Measurements from ENCODE around the gene UHRF1. TPM values are rescaled to one million over a fixed set of nuclear protein-coding genes. Genes with fewer than 3 reads are reported as not detected.
A peak's percentile ranks its signal among the peaks of the same experiment; 100 is the strongest.

The UHRF1 gene
- total and polyA plus RNA-seq, 2 of the 13 experiments (the other 11 are each of a cell fraction or from before 2014, with no cell fraction given): 6.8 to 78.4 TPM

DNA sequence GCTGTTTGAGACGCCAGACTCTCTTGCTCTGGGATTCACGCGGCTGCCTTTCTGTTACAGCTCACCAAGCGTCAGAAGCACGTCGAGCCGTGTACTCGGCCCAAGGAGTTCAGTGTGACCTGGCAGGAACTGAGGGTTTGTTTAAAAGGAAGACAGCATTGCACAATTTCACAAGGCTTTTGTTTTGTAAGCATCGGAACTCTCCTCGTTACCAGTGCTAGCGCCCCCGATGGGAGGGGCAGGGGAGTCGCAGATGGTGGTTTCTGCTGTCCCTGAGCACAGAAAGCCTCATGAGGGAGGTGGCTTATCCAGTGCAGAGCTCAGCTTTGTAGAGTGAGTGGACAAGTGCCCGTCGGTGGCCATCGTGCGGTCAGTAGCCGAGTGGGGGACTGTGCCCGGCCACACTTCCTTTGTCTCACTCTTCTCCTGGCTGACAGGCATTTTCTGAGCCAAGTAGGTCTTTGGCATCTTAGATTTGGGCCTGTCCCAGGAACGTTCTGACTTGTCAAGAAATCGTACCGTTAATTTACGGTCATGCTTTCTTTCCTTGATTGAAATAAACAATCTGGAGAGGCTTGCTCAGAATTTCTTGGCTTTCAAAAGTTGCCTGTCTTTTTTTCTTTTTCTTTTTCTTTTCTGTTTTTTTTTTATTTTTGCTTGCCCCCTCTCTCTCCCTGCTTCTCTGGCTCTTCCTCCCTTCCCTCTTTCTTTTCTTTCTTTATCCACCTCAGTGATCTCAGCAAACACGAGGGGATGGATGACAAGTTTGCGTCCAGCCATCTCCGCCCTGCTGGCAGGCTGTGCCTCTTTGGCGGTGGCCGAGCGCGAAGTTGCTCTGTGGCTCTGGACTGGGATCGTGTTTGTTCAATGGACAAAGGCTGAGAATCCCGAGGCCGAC, 67.3 kb downstream of the UHRF1 start (continued):
- TF ChIP-seq, protein P1, sequence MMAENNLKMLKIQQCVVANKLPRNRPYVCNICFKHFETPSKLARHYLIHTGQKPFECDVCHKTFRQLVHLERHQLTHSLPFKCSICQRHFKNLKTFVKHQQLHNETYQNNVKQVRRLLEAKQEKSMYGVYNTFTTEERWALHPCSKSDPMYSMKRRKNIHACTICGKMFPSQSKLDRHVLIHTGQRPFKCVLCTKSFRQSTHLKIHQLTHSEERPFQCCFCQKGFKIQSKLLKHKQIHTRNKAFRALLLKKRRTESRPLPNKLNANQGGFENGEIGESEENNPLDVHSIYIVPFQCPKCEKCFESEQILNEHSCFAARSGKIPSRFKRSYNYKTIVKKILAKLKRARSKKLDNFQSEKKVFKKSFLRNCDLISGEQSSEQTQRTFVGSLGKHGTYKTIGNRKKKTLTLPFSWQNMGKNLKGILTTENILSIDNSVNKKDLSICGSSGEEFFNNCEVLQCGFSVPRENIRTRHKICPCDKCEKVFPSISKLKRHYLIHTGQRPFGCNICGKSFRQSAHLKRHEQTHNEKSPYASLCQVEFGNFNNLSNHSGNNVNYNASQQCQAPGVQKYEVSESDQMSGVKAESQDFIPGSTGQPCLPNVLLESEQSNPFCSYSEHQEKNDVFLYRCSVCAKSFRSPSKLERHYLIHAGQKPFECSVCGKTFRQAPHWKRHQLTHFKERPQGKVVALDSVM (CRISPR knock-in tag; IDR thresholded peaks at IDR 0.05): no peak
- TF ChIP-seq SALL1 (CRISPR knock-in tag; IDR thresholded peaks at IDR 0.05) (0 out of 2 replicates have a peak, but pooled peaks have one; percentile 34), ZMYM2 (CRISPR knock-in tag; IDR thresholded peaks at IDR 0.05) (0 out of 2 replicates have a peak, but pooled peaks have one; percentile 46), KLF16 (CRISPR knock-in tag; IDR thresholded peaks at IDR 0.05) (no peak), ZNF674 (CRISPR knock-in tag; IDR thresholded peaks at IDR 0.05; ENCODE audit: low read depth) (no peak), SATB2 (CRISPR knock-in tag; IDR thresholded peaks at IDR 0.05) (no peak), ZMAT3 (CRISPR knock-in tag; conservative IDR thresholded peaks at IDR 0.05) (no peak), ZSCAN12 (CRISPR knock-in tag; IDR thresholded peaks at IDR 0.05) (no peak), FOSL2 (CRISPR knock-in tag; IDR thresholded peaks at IDR 0.05) (peak; percentile 38), RXRA (CRISPR knock-in tag; IDR thresholded peaks at IDR 0.05) (peak; percentile 59; the same call in 1 of the 2 replicates), ZNF772 (CRISPR knock-in tag; IDR thresholded peaks at IDR 0.05) (no peak)
- TF ChIP-seq, protein P2, sequence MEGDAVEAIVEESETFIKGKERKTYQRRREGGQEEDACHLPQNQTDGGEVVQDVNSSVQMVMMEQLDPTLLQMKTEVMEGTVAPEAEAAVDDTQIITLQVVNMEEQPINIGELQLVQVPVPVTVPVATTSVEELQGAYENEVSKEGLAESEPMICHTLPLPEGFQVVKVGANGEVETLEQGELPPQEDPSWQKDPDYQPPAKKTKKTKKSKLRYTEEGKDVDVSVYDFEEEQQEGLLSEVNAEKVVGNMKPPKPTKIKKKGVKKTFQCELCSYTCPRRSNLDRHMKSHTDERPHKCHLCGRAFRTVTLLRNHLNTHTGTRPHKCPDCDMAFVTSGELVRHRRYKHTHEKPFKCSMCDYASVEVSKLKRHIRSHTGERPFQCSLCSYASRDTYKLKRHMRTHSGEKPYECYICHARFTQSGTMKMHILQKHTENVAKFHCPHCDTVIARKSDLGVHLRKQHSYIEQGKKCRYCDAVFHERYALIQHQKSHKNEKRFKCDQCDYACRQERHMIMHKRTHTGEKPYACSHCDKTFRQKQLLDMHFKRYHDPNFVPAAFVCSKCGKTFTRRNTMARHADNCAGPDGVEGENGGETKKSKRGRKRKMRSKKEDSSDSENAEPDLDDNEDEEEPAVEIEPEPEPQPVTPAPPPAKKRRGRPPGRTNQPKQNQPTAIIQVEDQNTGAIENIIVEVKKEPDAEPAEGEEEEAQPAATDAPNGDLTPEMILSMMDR (CRISPR knock-in tag; IDR thresholded peaks at IDR 0.05): peak; percentile 61
- TF ChIP-seq, protein P3, sequence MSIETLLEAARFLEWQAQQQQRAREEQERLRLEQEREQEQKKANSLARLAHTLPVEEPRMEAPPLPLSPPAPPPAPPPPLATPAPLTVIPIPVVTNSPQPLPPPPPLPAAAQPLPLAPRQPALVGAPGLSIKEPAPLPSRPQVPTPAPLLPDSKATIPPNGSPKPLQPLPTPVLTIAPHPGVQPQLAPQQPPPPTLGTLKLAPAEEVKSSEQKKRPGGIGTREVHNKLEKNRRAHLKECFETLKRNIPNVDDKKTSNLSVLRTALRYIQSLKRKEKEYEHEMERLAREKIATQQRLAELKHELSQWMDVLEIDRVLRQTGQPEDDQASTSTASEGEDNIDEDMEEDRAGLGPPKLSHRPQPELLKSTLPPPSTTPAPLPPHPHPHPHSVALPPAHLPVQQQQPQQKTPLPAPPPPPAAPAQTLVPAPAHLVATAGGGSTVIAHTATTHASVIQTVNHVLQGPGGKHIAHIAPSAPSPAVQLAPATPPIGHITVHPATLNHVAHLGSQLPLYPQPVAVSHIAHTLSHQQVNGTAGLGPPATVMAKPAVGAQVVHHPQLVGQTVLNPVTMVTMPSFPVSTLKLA (IDR thresholded peaks at IDR 0.05): no peak
- TF ChIP-seq, protein P4, sequence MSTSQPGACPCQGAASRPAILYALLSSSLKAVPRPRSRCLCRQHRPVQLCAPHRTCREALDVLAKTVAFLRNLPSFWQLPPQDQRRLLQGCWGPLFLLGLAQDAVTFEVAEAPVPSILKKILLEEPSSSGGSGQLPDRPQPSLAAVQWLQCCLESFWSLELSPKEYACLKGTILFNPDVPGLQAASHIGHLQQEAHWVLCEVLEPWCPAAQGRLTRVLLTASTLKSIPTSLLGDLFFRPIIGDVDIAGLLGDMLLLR (CRISPR knock-in tag; IDR thresholded peaks at IDR 0.05): no peak
- TF ChIP-seq, protein P5, sequence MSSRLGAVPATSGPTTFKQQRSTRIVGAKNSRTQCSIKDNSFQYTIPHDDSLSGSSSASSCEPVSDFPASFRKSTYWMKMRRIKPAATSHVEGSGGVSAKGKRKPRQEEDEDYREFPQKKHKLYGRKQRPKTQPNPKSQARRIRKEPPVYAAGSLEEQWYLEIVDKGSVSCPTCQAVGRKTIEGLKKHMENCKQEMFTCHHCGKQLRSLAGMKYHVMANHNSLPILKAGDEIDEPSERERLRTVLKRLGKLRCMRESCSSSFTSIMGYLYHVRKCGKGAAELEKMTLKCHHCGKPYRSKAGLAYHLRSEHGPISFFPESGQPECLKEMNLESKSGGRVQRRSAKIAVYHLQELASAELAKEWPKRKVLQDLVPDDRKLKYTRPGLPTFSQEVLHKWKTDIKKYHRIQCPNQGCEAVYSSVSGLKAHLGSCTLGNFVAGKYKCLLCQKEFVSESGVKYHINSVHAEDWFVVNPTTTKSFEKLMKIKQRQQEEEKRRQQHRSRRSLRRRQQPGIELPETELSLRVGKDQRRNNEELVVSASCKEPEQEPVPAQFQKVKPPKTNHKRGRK (CRISPR knock-in tag; IDR thresholded peaks at IDR 0.05): no peak
- TF ChIP-seq, protein P6, sequence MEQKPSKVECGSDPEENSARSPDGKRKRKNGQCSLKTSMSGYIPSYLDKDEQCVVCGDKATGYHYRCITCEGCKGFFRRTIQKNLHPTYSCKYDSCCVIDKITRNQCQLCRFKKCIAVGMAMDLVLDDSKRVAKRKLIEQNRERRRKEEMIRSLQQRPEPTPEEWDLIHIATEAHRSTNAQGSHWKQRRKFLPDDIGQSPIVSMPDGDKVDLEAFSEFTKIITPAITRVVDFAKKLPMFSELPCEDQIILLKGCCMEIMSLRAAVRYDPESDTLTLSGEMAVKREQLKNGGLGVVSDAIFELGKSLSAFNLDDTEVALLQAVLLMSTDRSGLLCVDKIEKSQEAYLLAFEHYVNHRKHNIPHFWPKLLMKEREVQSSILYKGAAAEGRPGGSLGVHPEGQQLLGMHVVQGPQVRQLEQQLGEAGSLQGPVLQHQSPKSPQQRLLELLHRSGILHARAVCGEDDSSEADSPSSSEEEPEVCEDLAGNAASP (CRISPR knock-in tag; IDR thresholded peaks at IDR 0.05; ENCODE audit: borderline replicate concordance): peak; percentile 39; the same call in 1 of the 2 replicates
